Muscle of leg (tissue), 11 donors: ENCODE results near the gene DYSF. TPM values are rescaled to one million over a fixed set of nuclear protein-coding genes. Genes with fewer than 3 reads are reported as not detected.

Source experiments
- DNase-seq: peaks from one replicate; pipeline ENCODE4 v3.0.0; 2013
- H3K27ac ChIP-seq: one replicate; pipeline ENCODE4 v1.5.1; 2013; ENCODE audit warnings: mild to moderate bottlenecking, low read length, control low read depth
- H3K27me3 ChIP-seq: one replicate; pipeline ENCODE4 v1.6.1; 2013; ENCODE audit warnings: low read length; ENCODE audit not compliant: control insufficient read depth, insufficient read depth
- H3K36me3 ChIP-seq: one replicate; pipeline ENCODE4 v1.6.1; 2013; ENCODE audit warnings: low read length; ENCODE audit not compliant: control insufficient read depth, insufficient read depth
- H3K4me1 ChIP-seq: one replicate; pipeline ENCODE4 v1.6.1; 2013; ENCODE audit warnings: low read length; ENCODE audit not compliant: control insufficient read depth, insufficient read depth
- H3K4me3 ChIP-seq: one replicate; pipeline ENCODE4 v1.5.1; 2013; ENCODE audit warnings: low read length, control low read depth
- H3K9me3 ChIP-seq: replicated peaks from 2 replicates; pipeline ENCODE4 v1.6.1; 2013; ENCODE audit warnings: low read depth, low read length; ENCODE audit not compliant: control insufficient read depth
- WGBS: methylation state at CpG from one replicate; pipeline ENCODE4 v1.1.5; 2013; ENCODE audit warnings: missing lambda C conversion rate; ENCODE audit not compliant: insufficient coverage; 5-methylcytosine and 5-hydroxymethylcytosine counted together
- polyA plus RNA-seq, 8 donors: library from polyadenylated mRNA; unstranded; fragments of 120-200 nt; gene quantifications; one replicate each; pipeline versions ENCODE4 v1.2.1 to v1.2.3, GENCODE V29; 2013; ENCODE audit warnings: inconsistent platforms in 1 of 8, low replicate concordance in 1 of 8; ENCODE audit not compliant: insufficient read length in 8 of 8, insufficient read depth in 1 of 8
- total RNA-seq: library from RNA; stranded (reverse); fragments of 120-200 nt; gene quantifications from one replicate; pipeline ENCODE4 v1.2.4, GENCODE V29; 2013

DYSF gene
- total and polyA plus RNA-seq, 9 donors: 51.6 to 152 (median 106) TPM

DNA sequence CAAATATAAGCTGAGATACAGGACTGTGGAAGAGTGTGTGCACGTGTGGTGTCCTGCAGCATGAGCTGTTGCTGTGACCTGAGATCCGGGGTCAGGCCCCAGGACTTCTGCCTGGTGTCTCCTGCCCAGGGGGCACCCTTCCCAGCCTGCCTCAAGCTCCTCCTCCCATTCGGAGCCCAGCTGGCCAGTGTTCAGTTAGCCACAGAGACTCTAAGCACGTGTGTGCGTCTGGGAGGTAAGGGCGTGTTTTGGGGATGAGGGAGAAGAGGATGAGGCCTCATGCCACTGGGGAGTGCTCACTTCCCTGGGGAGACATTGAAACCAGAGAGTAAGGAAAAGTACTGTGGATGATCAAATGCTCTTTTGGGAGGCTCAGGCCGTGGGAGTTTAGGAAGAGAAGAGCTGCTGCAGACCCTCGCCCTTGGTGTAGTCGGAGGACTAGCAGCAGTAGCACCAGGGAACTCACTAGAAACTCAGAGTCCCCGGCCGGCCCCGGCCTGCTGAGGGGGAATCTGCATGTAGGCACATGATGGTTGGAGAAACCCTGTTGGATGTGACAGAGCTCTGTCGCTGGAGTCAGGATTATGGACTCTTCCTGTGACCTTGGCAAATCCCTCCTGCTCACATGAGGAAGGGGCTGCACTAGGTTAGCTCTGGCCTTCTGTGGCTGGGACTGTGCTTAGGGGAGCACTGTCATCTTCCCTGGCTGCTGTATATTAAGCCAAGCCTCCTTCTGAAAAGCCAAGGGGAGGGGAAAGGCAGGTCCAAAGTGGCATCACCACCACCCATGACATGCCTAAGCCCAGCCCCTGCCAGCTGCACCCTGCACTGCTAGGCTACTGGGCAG, 231.1 kb downstream of the DYSF start:
- H3K27me3 ChIP-seq: no peaks in the 10 kb centered on the region
- no peak overlapping the region for H3K4me3 ChIP-seq
- H3K36me3 ChIP-seq: peaks cover 36% of the 10 kb centered on the region
- H3K4me1 ChIP-seq: peaks cover 14% of the 10 kb centered on the region
- no peaks in the 10 kb centered on the region for H3K9me3 ChIP-seq
- DNase-seq: no peak
- 75% methylated on average over 7 of the region's 13 CpGs for WGBS
- H3K27ac ChIP-seq: no peak overlapping the region

DNA sequence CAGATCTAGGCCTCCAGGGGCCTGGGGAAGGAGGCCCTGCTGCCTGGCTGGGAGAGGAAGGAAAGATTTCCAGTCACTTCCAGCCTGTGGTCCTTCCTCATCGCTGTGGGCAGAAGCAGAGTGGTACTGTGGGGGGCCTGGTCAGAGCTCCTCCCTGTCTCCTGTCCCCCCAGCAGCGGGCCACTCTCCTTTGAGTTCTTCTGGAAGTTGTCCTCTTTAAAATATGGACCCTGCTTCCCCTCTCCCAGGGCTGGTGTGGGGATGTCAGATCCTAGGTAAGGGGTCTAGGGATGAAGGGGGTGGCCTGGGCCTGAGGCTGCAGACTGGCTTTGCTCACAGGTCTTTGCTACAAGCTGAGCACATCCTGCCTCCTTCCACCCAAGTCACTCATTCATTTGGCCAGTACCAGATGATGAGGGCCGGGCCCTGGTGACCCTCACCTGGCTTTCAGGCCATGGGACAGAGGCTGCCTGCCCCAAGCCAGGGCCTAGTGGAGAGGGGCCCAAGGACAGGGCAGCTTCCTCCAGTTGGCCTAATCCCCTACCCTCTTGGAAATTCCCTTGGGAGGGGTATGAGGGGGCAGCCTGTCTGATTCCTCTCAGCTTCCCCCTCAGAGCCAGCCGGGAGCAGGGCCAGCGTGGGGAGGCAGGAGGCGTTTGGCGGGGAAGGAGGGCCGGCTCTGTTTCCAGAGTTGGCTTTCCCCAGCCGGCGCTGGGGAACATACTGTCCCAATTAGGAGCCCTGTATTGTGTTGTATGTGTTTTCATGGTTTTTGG, 231.9 kb downstream of the DYSF start:
- Histone ChIP-seq H3K4me3 (no peak overlapping the region), H3K4me1 (peaks cover 14% of the 10 kb centered on the region), H3K27me3 (no peaks in the 10 kb centered on the region), H3K9me3 (no peaks in the 10 kb centered on the region), H3K27ac (no peak overlapping the region), H3K36me3 (peaks cover 36% of the 10 kb centered on the region)
- WGBS: 60% methylated on average over 3 of the region's 10 CpGs
- DNase-seq: peak; percentile 63

DNA sequence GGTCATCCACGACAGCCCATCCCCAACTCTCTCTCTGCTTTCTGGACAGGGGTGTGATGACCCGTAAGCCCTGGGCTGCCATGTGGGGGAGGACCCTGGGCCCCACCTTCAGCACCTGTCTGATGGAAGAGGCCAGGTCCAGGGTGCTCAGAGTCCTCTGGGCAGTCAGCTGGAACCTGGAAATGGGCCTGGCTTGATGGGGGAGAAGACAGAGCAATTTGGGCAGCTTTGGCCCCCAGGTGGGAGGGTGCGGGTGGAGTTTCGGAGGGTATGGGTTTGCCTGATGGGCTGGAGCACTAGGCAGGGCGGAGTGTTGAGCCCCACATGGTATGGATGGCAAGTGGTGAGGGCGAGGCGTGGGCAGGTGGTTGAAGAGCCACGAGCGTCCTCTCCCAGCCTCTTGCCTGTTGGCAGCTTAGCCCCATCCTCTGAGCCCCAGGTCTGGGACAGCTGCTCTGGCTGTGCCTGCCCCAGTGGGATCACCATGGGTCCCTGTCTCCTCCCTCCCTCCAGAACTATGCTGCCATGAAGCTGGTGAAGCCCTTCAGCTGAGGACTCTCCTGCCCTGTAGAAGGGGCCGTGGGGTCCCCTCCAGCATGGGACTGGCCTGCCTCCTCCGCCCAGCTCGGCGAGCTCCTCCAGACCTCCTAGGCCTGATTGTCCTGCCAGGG, 232.7 kb downstream of the DYSF start:
- 98% methylated on average over 13 of the region's 13 CpGs for WGBS
- Histone ChIP-seq H3K9me3 (no peaks in the 10 kb centered on the region), H3K27me3 (no peaks in the 10 kb centered on the region), H3K36me3 (peaks cover 36% of the 10 kb centered on the region), H3K27ac (no peak overlapping the region), H3K4me1 (peaks cover 14% of the 10 kb centered on the region), H3K4me3 (no peak overlapping the region)
- no peak for DNase-seq

DNA sequence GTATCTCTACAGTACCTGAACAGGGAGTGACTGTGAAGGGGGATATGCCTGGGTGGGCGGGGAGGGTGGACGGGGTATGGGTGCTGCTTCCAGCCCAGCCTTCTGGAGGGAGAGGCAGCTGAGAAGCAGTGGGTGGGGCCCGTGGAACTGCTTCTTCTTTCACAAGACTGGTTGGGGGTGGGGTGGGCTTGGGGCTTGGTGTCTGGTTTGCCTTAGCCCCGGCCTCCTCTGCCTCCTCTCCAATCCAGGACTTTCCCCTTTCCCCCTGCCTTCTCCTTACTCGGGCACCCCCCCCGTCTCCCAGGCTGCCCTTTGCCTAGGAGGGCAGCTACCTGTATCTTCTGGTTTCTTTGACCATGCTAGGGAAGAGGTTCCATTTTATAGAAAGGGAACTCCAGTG, 233.4 kb downstream of the DYSF start:
- H3K4me3 ChIP-seq: no peak overlapping the region
- H3K27ac ChIP-seq: no peak overlapping the region
- H3K27me3 ChIP-seq: peaks cover 3% of the 10 kb centered on the region
- WGBS: no CpG with 5 or more reads among the region's 6 CpGs
- peaks cover 17% of the 10 kb centered on the region for H3K4me1 ChIP-seq
- no peaks in the 10 kb centered on the region for H3K9me3 ChIP-seq
- no peak for DNase-seq
- peaks cover 32% of the 10 kb centered on the region for H3K36me3 ChIP-seq

GRCh38 chr2:71687412-71687811, 234.1 kb downstream of the DYSF start:
- H3K27me3 ChIP-seq: peaks cover 7% of the 10 kb centered on the region
- no peak for DNase-seq
- WGBS: 74% methylated on average over 10 of the region's 10 CpGs
- no peak overlapping the region for H3K4me3 ChIP-seq
- H3K4me1 ChIP-seq: peaks cover 21% of the 10 kb centered on the region
- peaks cover 32% of the 10 kb centered on the region for H3K36me3 ChIP-seq
- H3K27ac ChIP-seq: no peak overlapping the region
- no peaks in the 10 kb centered on the region for H3K9me3 ChIP-seq

DNA sequence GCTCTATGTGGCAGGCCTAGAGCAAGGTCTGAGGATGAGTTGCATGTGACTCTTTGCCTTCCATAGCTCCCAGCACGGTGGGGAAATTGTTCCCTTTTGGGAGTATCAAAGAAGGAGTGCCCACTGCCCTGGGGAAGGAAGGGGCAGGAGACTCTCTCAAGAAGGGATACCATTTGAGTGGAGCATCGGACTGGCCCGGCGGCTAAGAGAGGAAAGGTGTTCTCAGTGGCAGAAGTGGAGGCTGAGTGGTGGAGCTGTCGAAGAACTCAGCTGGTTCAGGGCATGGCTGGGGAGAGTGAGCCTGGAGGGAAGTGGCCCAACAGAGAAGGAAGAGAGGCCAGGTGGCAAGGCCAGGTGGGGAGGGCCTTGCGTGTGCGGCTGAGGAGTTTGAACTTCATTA, 235.2 kb downstream of the DYSF start:
- Histone ChIP-seq H3K4me1 (peaks cover 27% of the 10 kb centered on the region), H3K36me3 (peaks cover 29% of the 10 kb centered on the region)
- no peak for DNase-seq

GRCh38 chr2:71689393-71689792, 236.0 kb downstream of the DYSF start:
- Histone ChIP-seq H3K27me3 (peaks cover 7% of the 10 kb centered on the region), H3K36me3 (peaks cover 27% of the 10 kb centered on the region), H3K27ac (no peak overlapping the region), H3K4me1 (peaks cover 35% of the 10 kb centered on the region), H3K9me3 (no peaks in the 10 kb centered on the region), H3K4me3 (no peak overlapping the region)
- DNase-seq: no peak
- WGBS: no CpG with 5 or more reads among the region's 2 CpGs

More for the DNA sequence above, 235.2 kb downstream of the DYSF start:
- H3K9me3 ChIP-seq: no peaks in the 10 kb centered on the region
- H3K27ac ChIP-seq: no peak overlapping the region
- no peak overlapping the region for H3K4me3 ChIP-seq
- peaks cover 7% of the 10 kb centered on the region for H3K27me3 ChIP-seq
- 95% methylated on average over 7 of the region's 7 CpGs for WGBS

DNA sequence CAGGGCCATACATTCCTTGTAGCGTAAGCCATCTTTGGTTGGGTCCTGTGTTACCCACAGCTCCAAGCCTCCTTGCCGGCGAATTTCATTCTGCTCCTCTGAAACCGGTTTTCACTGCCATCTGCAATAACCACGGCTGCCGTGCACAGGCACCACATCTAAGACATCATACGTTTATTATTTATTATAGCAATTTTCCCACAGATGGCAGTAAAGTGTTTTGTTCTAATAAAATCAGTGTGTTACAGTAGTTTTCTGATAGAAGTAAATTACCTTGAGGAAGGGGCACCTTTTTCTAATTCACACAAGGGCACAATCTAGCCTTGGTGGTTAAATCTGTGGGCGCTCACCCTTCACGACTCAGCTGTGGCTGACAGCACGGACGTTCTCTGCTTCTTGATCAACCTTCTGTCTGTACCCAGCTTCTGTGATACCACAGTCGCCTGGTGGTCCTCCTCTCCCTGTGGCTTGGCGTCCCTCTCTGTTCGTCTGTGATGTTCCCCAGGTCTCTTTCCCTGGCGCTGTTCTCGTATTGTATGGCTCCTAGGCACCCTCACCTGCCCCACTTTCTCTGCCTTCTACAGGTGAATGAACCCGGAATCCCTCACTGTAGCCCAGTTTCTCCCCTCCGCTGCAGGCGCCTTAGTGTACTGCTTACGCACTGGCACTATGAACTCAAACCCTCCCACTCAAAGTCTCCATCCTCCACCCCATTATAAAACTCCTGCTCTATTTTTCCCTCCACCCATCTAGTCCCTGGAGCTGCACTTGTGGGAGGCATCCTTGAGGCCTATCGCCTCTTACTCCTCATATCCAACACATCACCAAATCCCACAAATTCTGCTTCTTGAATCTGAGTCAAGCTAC, 236.8 kb downstream of the DYSF start:
- H3K27ac ChIP-seq: no peak overlapping the region
- WGBS: 90% methylated on average over 17 of the region's 21 CpGs
- peaks cover 7% of the 10 kb centered on the region for H3K27me3 ChIP-seq
- DNase-seq: no peak
- no peak overlapping the region for H3K4me3 ChIP-seq
- peaks cover 36% of the 10 kb centered on the region for H3K4me1 ChIP-seq
- H3K9me3 ChIP-seq: no peaks in the 10 kb centered on the region
- peaks cover 26% of the 10 kb centered on the region for H3K36me3 ChIP-seq

- peaks cover 29% of the 10 kb centered on the region for H3K4me1 ChIP-seq
- H3K9me3 ChIP-seq: no peaks in the 10 kb centered on the region
- 50% methylated on average over 10 of the region's 12 CpGs for WGBS
- no peak overlapping the region for H3K27ac ChIP-seq
- no peak for DNase-seq
- peaks cover 23% of the 10 kb centered on the region for H3K36me3 ChIP-seq
- H3K4me3 ChIP-seq: no peak overlapping the region
- H3K27me3 ChIP-seq: peaks cover 7% of the 10 kb centered on the region
Observed at GRCh38 chr2:71690876-71691475, 237.6 kb downstream of the DYSF start.
